NB4 (cell line): ENCODE data around the gene IL20.

Experiments used
- MYC ChIP-seq: IDR thresholded peaks from 2 replicates; pipeline ENCODE4 v1.6.1; 2011; ENCODE audit warnings: low read depth, low read length
- POLR2A ChIP-seq: IDR thresholded peaks from 2 replicates; pipeline ENCODE4 v1.6.1; 2011; ENCODE audit warnings: mild to moderate bottlenecking; ENCODE audit not compliant: insufficient read length; ENCODE audit errors: extremely low read depth
- TF ChIP-seq, protein P1 (sequence below): IDR thresholded peaks from one replicate; pipeline ENCODE4 v1.5.1; 2012; ENCODE audit warnings: low read depth, low read length

DNA sequence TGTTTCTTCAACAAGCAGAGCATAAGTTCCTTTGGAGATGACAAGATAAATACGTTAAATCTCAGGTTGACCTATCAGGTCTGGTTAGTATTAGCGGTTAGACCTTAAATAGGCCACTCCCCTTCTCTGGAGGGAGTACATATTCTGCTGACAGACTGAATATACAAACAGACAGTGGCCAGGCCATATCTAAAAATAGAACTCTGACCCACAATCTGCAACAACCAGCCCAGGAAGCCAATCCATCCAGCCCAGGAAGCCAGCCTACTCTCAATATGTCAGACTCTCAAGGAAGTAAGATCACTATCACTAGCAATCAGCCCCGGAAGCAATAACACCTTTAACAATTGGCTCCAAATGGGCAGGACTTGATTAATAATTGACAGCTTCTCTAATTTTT is 6.7 kb downstream of the IL20 start:
- TF ChIP-seq, protein P1, sequence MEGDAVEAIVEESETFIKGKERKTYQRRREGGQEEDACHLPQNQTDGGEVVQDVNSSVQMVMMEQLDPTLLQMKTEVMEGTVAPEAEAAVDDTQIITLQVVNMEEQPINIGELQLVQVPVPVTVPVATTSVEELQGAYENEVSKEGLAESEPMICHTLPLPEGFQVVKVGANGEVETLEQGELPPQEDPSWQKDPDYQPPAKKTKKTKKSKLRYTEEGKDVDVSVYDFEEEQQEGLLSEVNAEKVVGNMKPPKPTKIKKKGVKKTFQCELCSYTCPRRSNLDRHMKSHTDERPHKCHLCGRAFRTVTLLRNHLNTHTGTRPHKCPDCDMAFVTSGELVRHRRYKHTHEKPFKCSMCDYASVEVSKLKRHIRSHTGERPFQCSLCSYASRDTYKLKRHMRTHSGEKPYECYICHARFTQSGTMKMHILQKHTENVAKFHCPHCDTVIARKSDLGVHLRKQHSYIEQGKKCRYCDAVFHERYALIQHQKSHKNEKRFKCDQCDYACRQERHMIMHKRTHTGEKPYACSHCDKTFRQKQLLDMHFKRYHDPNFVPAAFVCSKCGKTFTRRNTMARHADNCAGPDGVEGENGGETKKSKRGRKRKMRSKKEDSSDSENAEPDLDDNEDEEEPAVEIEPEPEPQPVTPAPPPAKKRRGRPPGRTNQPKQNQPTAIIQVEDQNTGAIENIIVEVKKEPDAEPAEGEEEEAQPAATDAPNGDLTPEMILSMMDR = no peak
- TF ChIP-seq POLR2A (no peak), MYC (no peak)
